ENCODE measurements around the gene PIGU.

Gene PIGU

GRCh38 chr20:34541264-34541901 is 135.5 kb downstream of the PIGU start:
- TF ChIP-seq, protein P1, sequence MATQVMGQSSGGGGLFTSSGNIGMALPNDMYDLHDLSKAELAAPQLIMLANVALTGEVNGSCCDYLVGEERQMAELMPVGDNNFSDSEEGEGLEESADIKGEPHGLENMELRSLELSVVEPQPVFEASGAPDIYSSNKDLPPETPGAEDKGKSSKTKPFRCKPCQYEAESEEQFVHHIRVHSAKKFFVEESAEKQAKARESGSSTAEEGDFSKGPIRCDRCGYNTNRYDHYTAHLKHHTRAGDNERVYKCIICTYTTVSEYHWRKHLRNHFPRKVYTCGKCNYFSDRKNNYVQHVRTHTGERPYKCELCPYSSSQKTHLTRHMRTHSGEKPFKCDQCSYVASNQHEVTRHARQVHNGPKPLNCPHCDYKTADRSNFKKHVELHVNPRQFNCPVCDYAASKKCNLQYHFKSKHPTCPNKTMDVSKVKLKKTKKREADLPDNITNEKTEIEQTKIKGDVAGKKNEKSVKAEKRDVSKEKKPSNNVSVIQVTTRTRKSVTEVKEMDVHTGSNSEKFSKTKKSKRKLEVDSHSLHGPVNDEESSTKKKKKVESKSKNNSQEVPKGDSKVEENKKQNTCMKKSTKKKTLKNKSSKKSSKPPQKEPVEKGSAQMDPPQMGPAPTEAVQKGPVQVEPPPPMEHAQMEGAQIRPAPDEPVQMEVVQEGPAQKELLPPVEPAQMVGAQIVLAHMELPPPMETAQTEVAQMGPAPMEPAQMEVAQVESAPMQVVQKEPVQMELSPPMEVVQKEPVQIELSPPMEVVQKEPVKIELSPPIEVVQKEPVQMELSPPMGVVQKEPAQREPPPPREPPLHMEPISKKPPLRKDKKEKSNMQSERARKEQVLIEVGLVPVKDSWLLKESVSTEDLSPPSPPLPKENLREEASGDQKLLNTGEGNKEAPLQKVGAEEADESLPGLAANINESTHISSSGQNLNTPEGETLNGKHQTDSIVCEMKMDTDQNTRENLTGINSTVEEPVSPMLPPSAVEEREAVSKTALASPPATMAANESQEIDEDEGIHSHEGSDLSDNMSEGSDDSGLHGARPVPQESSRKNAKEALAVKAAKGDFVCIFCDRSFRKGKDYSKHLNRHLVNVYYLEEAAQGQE (IDR thresholded peaks at IDR 0.05; ENCODE audit: insufficient read depth in 1 of 2, low read depth in 2 of 2, low read length in 2 of 2), result no peak
- TF ChIP-seq TAF1 (IDR thresholded peaks at IDR 0.05; ENCODE audit: borderline replicate concordance, insufficient read depth, low read length), result no peak
- no peak for TF ChIP-seq FOXP2 (optimal IDR thresholded peaks at IDR 0.05; ENCODE audit: borderline replicate concordance, extremely low read depth, extremely low read length, insufficient read depth)
- TF ChIP-seq SIN3A (IDR thresholded peaks at IDR 0.05; ENCODE audit: borderline replicate concordance, insufficient read depth, low read length), result no peak
- TF ChIP-seq POLR2AphosphoS5 (IDR thresholded peaks at IDR 0.05; ENCODE audit: low read depth, low read length), result no peak

GRCh38 chr20:34540596-34541263 is 136.2 kb downstream of the PIGU start:
- TF ChIP-seq TAF1 (IDR thresholded peaks at IDR 0.05; ENCODE audit: borderline replicate concordance, insufficient read depth, low read length) (no peak), SIN3A (IDR thresholded peaks at IDR 0.05; ENCODE audit: borderline replicate concordance, insufficient read depth, low read length) (no peak)
- TF ChIP-seq, protein P1 (IDR thresholded peaks at IDR 0.05; ENCODE audit: insufficient read depth in 1 of 2, low read depth in 2 of 2, low read length in 2 of 2), result no peak

- TF ChIP-seq FOXP2 (optimal IDR thresholded peaks at IDR 0.05; ENCODE audit: borderline replicate concordance, extremely low read depth, extremely low read length, insufficient read depth), result no peak
- no peak for TF ChIP-seq POLR2AphosphoS5 (IDR thresholded peaks at IDR 0.05; ENCODE audit: low read depth, low read length)
- TF ChIP-seq TAF1 (IDR thresholded peaks at IDR 0.05; ENCODE audit: borderline replicate concordance, insufficient read depth, low read length), result no peak
- no peak for TF ChIP-seq SIN3A (IDR thresholded peaks at IDR 0.05; ENCODE audit: borderline replicate concordance, insufficient read depth, low read length)
Observed at GRCh38 chr20:34539756-34540155, 137.1 kb downstream of the PIGU start.

- TF ChIP-seq FOXP2 (optimal IDR thresholded peaks at IDR 0.05; ENCODE audit: borderline replicate concordance, extremely low read depth, extremely low read length, insufficient read depth) (no peak), POLR2AphosphoS5 (IDR thresholded peaks at IDR 0.05; ENCODE audit: low read depth, low read length) (no peak), TAF1 (IDR thresholded peaks at IDR 0.05; ENCODE audit: borderline replicate concordance, insufficient read depth, low read length) (no peak), SIN3A (IDR thresholded peaks at IDR 0.05; ENCODE audit: borderline replicate concordance, insufficient read depth, low read length) (no peak)
- TF ChIP-seq, protein P1 (IDR thresholded peaks at IDR 0.05; ENCODE audit: insufficient read depth in 1 of 2, low read depth in 2 of 2, low read length in 2 of 2), result no peak
Observed at GRCh38 chr20:34538671-34539123, 138.2 kb downstream of the PIGU start.

GRCh38 chr20:34537651-34538050 is 139.2 kb downstream of the PIGU start:
- TF ChIP-seq, protein P1 (IDR thresholded peaks at IDR 0.05; ENCODE audit: insufficient read depth in 1 of 2, low read depth in 2 of 2, low read length in 2 of 2), result no peak
- no peak for TF ChIP-seq POLR2AphosphoS5 (IDR thresholded peaks at IDR 0.05; ENCODE audit: low read depth, low read length)
- TF ChIP-seq FOXP2 (optimal IDR thresholded peaks at IDR 0.05; ENCODE audit: borderline replicate concordance, extremely low read depth, extremely low read length, insufficient read depth), result no peak
- TF ChIP-seq TAF1 (IDR thresholded peaks at IDR 0.05; ENCODE audit: borderline replicate concordance, insufficient read depth, low read length), result no peak
- TF ChIP-seq SIN3A (IDR thresholded peaks at IDR 0.05; ENCODE audit: borderline replicate concordance, insufficient read depth, low read length), result no peak

Measured in PFSK-1 (cell line).